Urinary bladder (tissue), 4 donors: ENCODE data around the gene MC1R. TPM values are rescaled to one million over a fixed set of nuclear protein-coding genes. Genes with fewer than 3 reads are reported as not detected.
"Not testable (repeated sequence)": the region's sequence is repeated elsewhere in the genome, so short reads cannot be mapped to it uniquely, and the experiment has no call there.

Source experiments
- DNase-seq: peaks from one replicate; pipeline ENCODE4 v3.0.0-alpha.2; 2015; ENCODE audit errors: extremely low spot score
- H3K27ac ChIP-seq: one replicate; pipeline ENCODE4 v1.5.1; 2013; ENCODE audit warnings: low read depth, mild to moderate bottlenecking, moderate library complexity
- H3K36me3 ChIP-seq: one replicate; pipeline ENCODE4 v1.6.1; 2013; ENCODE audit warnings: mild to moderate bottlenecking, moderate library complexity; ENCODE audit not compliant: insufficient read depth
- H3K4me1 ChIP-seq: one replicate; pipeline ENCODE4 v1.6.1; 2013; ENCODE audit warnings: mild to moderate bottlenecking, moderate library complexity; ENCODE audit not compliant: insufficient read depth
- H3K4me3 ChIP-seq: one replicate; pipeline ENCODE4 v1.5.1; 2013; ENCODE audit warnings: low read depth, low read length
- WGBS: extraction: QIAGEN DNeasy Blood & Tissue Kit; methylation state at CpG from one replicate; pipeline ENCODE4 v1.1.7; 2013; 5-methylcytosine and 5-hydroxymethylcytosine counted together
- polyA plus RNA-seq: library from polyadenylated mRNA; stranded (reverse); fragments of 200-250 nt; gene quantifications from one replicate; pipeline ENCODE4 v1.2.3, GENCODE V29; 2013
- total RNA-seq: library from RNA; depleted of rRNA; stranded (reverse); fragments of >200 nt; gene quantifications from one replicate; pipeline ENCODE4 v1.2.3, GENCODE V29; 2014
- donor health status: healthy with polysubstance abuse.
- donor health status: healthy.

The MC1R gene
- total RNA-seq, result 3.8 TPM
- polyA plus RNA-seq, result 7.0 TPM

GRCh38 chr16:89918453-89919347 lies at the start of gene MC1R:
TSS of gene MC1R (plus strand) at chr16:89918862. CDS start at chr16:89919259, 397 bp downstream.
- H3K4me3 ChIP-seq, result peak within 1 kb of the TSS; percentile 6
- no peak for DNase-seq
- WGBS, result 7% methylated on average over 23 of the region's 23 CpGs
- H3K4me1 ChIP-seq, result no peaks in the 10 kb centered on the region
- no peaks in the 10 kb centered on the region for H3K36me3 ChIP-seq
- H3K27ac ChIP-seq, result no peak within 1 kb of the TSS

GRCh38 chr16:89869911-89870310 lies 48.8 kb upstream of the MC1R start:
- no peak overlapping the region for H3K4me3 ChIP-seq
- H3K36me3 ChIP-seq, result no peaks in the 10 kb centered on the region
- H3K4me1 ChIP-seq, result no peaks in the 10 kb centered on the region
- 86% methylated on average over 12 of the region's 12 CpGs for WGBS
- H3K27ac ChIP-seq, result no peak overlapping the region
- no peak for DNase-seq

- Histone ChIP-seq H3K27ac (no peak overlapping the region), H3K4me1 (no peaks in the 10 kb centered on the region), H3K36me3 (no peaks in the 10 kb centered on the region), H3K4me3 (no peak overlapping the region)
- DNase-seq, result no peak
- 82% methylated on average over 6 of the region's 6 CpGs for WGBS
Observed at GRCh38 chr16:89870440-89870839, 48.2 kb upstream of the MC1R start.

- H3K4me3 ChIP-seq, result no peak overlapping the region
- H3K4me1 ChIP-seq, result no peaks in the 10 kb centered on the region
- H3K36me3 ChIP-seq, result no peaks in the 10 kb centered on the region
- DNase-seq, result no peak
- H3K27ac ChIP-seq, result no peak overlapping the region
- WGBS, result 92% methylated on average over 9 of the region's 9 CpGs
Observed at GRCh38 chr16:89871895-89872294, 46.8 kb upstream of the MC1R start.

GRCh38 chr16:89873109-89873971 lies 45.3 kb upstream of the MC1R start, which contains the start of gene TCF25:
TSS of gene TCF25 (plus strand) at chr16:89873592. CDS start at chr16:89873668, 76 bp downstream.
- under 1% methylated on average over 104 of the region's 104 CpGs for WGBS
- Histone ChIP-seq H3K4me1 (no peaks in the 10 kb centered on the region), H3K27ac (peak within 1 kb of the TSS; percentile 99), H3K4me3 (peak within 1 kb of the TSS; percentile 68), H3K36me3 (no peaks in the 10 kb centered on the region)
- DNase-seq, result peak; percentile 67

GRCh38 chr16:89873972-89874689 lies 44.5 kb upstream of the MC1R start:
- WGBS, result 2% methylated on average over 61 of the region's 61 CpGs
- Histone ChIP-seq H3K4me1 (no peaks in the 10 kb centered on the region), H3K4me3 (peak overlapping the region; percentile 68), H3K36me3 (no peaks in the 10 kb centered on the region), H3K27ac (peak overlapping the region; percentile 99)
- DNase-seq, result peak; percentile 85

GRCh38 chr16:89879123-89879522 lies 39.5 kb upstream of the MC1R start:
- DNase-seq, H3K27ac ChIP-seq, H3K36me3 ChIP-seq, H3K4me1 ChIP-seq, H3K4me3 ChIP-seq: not testable (repeated sequence)
- WGBS, result 96% methylated on average over 28 of the region's 28 CpGs

- no peaks in the 10 kb centered on the region for H3K4me1 ChIP-seq
- no peak overlapping the region for H3K4me3 ChIP-seq
- WGBS, result 83% methylated on average over 18 of the region's 18 CpGs
- H3K27ac ChIP-seq, result no peak overlapping the region
- H3K36me3 ChIP-seq, result peaks cover 3% of the 10 kb centered on the region
- no peak for DNase-seq
Observed at GRCh38 chr16:89880477-89881367, 37.9 kb upstream of the MC1R start.

GRCh38 chr16:89881368-89881730 lies 37.3 kb upstream of the MC1R start:
- Histone ChIP-seq H3K4me3 (no peak overlapping the region), H3K4me1 (no peaks in the 10 kb centered on the region), H3K36me3 (peaks cover 3% of the 10 kb centered on the region), H3K27ac (no peak overlapping the region)
- DNase-seq, result no peak
- WGBS, result 93% methylated on average over 6 of the region's 6 CpGs

- no peak for DNase-seq
- Histone ChIP-seq H3K27ac (no peak overlapping the region), H3K4me1 (no peaks in the 10 kb centered on the region), H3K36me3 (peaks cover 3% of the 10 kb centered on the region), H3K4me3 (no peak overlapping the region)
- WGBS, result 88% methylated on average over 28 of the region's 28 CpGs
Observed at GRCh38 chr16:89883346-89884040, 35.2 kb upstream of the MC1R start.

- H3K4me1 ChIP-seq, result no peaks in the 10 kb centered on the region
- no peak overlapping the region for H3K4me3 ChIP-seq
- no peak overlapping the region for H3K27ac ChIP-seq
- H3K36me3 ChIP-seq, result peaks cover 3% of the 10 kb centered on the region
- DNase-seq, result no peak
- WGBS, result 95% methylated on average over 8 of the region's 8 CpGs
Observed at GRCh38 chr16:89884041-89884421, 34.6 kb upstream of the MC1R start.

GRCh38 chr16:89887243-89887642 lies 31.4 kb upstream of the MC1R start:
- no peak overlapping the region for H3K27ac ChIP-seq
- no peak overlapping the region for H3K4me3 ChIP-seq
- DNase-seq, result no peak
- H3K4me1 ChIP-seq, result no peaks in the 10 kb centered on the region
- H3K36me3 ChIP-seq, result peaks cover 3% of the 10 kb centered on the region
- WGBS, result 95% methylated on average over 14 of the region's 14 CpGs
